Activated CD4-positive, alpha-beta memory T cell treated with anti-CD3 and anti-CD28 coated beads, Interleukin-2, amount 10 ng/mL, durations not matched to agents 7 days and 5 days (primary cell): ENCODE data around the gene HSP90AB1. TPM values are rescaled to one million over a fixed set of nuclear protein-coding genes. Genes with fewer than 3 reads are reported as not detected.

ENCODE experiments used
- CTCF ChIA-PET: fragments of 350-600 bp; sonication (Branson Sonifier 250); formaldehyde crosslinking; loops from one replicate; lab custom pipeline; 2021; ENCODE audit warnings: antibody characterized with exemption, inconsistent platforms; lab: Charles Lee
- POLR2A ChIA-PET: fragments of 350-600 bp; sonication (Branson Sonifier 250); formaldehyde crosslinking; loops from one replicate; lab custom pipeline; 2021; ENCODE audit warnings: antibody characterized with exemption; lab: Charles Lee
- DNase-seq: peaks from one replicate; pipeline ENCODE4 v3.0.0-alpha.2; 2020
- H3K27ac Mint-ChIP-seq: one replicate; pipeline ENCODE4 v1.8.0; 2021; ENCODE audit warnings: mild to moderate bottlenecking, mixed read lengths
- H3K27me3 Mint-ChIP-seq: one replicate; pipeline ENCODE4 v1.8.0; 2021; ENCODE audit warnings: mixed read lengths
- H3K36me3 Mint-ChIP-seq: one replicate; pipeline ENCODE4 v1.8.0; 2021; ENCODE audit warnings: low read depth, mixed read lengths
- H3K4me1 Mint-ChIP-seq: one replicate; pipeline ENCODE4 v1.8.0; 2021; ENCODE audit warnings: mixed read lengths
- H3K4me3 Mint-ChIP-seq: one replicate; pipeline ENCODE4 v1.8.0; 2021; ENCODE audit warnings: mild to moderate bottlenecking, mixed read lengths
- H3K9me3 Mint-ChIP-seq: one replicate; pipeline ENCODE4 v1.8.0; 2021; ENCODE audit warnings: mixed read lengths
- total RNA-seq, 2 experiments: library from RNA; stranded (reverse); gene quantifications; one replicate each; pipeline ENCODE4 v1.2.3, GENCODE V29; 2021

Gene HSP90AB1
- total RNA-seq, 2 experiments from 2014 or later, result 478 to 479 TPM

- ChIA-PET POLR2A (interaction anchor here (1.1 to 1.9 kb wide), 2 partner anchors 8 to 9 kb away, joined by 4 to 5 read pairs; no protein-coding TSS in a partner anchor), CTCF (interaction anchor here (1.0 kb wide), 1 partner anchor 36 kb away, joined by 6 read pairs; the partner anchor contains the start of gene SLC35B2)
- H3K36me3 Mint-ChIP-seq, result no peaks in the 10 kb centered on the region
- peaks cover 60% of the 10 kb centered on the region for H3K27me3 Mint-ChIP-seq
- no peak overlapping the region for H3K27ac Mint-ChIP-seq
- no peaks in the 10 kb centered on the region for H3K9me3 Mint-ChIP-seq
- no peak overlapping the region for H3K4me3 Mint-ChIP-seq
- H3K4me1 Mint-ChIP-seq, result peaks cover 2% of the 10 kb centered on the region
- DNase-seq, result no peak
Measured at GRCh38 chr6:44292661-44293365, 45.9 kb downstream of the HSP90AB1 start.

DNA sequence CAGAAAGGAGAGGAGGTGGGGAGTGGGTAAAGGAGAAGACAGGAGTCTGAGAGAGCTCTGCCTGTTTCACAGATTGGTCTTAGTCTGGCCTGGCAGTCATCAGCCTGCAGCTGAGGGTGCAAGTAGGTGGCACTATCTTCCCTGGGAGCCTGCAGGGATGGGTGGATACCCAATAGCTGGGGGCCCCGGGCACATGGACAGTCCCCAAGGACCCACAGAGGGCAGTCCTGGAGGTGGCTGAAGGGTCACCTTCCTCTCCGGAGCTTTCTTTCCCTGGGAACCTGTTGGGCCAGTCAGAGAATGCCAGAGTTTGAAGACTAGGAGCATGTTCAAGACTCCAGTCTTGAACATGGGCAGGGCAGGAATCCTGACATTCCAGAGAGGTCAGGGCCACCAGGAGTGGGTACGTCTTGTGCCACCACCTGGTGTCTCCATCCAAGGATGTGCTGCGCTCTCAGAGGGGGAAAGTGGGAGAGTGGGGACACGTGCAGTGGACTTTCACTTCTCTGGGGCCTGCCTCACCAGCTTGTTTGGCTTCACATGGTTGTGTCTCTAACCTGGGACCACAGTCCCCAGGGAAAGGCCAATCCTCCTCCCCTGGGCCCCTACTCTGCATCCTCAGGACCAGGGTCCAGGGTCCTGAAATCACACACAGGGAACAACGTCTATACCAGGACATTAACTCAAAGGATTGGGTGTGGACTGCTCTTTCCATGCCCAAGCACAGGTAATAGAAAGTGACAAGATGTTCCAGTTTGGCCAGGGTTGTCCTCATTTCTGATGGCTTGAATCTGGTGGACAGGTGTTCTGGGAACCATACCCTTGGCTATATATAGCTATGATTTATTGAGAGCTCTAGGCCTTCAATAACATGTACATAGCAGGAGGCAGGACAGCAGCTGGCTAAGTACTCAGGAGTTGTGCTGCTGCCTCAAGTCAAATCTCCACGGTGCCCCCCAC is 48.2 kb downstream of the HSP90AB1 start:
- ChIA-PET CTCF (interaction anchor here (0.5 to 1.7 kb wide), 4 partner anchors 10 to 115 kb away, joined by 3 to 6 read pairs (median 6); partner anchors contain the start of gene AARS2), POLR2A (interaction anchor here (1.1 to 2.8 kb wide), 3 partner anchors 10 to 19 kb away, joined by 4 to 13 read pairs (median 6); partner anchors contain the start of gene AARS2)
- no peaks in the 10 kb centered on the region for H3K9me3 Mint-ChIP-seq
- no peak for DNase-seq
- peaks cover 58% of the 10 kb centered on the region for H3K27me3 Mint-ChIP-seq
- peaks cover 4% of the 10 kb centered on the region for H3K36me3 Mint-ChIP-seq
- H3K4me3 Mint-ChIP-seq, result no peak overlapping the region
- no peak overlapping the region for H3K27ac Mint-ChIP-seq
- H3K4me1 Mint-ChIP-seq, result peaks cover 6% of the 10 kb centered on the region

GRCh38 chr6:44297063-44298038 is 50.5 kb downstream of the HSP90AB1 start:
- POLR2A ChIA-PET, result interaction anchor here (0.9 to 2.8 kb wide), 3 partner anchors 10 to 50 kb away, joined by 4 to 13 read pairs (median 5); partner anchors contain the start of genes AARS2 and HSP90AB1
- Mint-ChIP-seq H3K9me3 (no peaks in the 10 kb centered on the region), H3K27ac (no peak overlapping the region), H3K27me3 (peaks cover 42% of the 10 kb centered on the region), H3K36me3 (peaks cover 22% of the 10 kb centered on the region), H3K4me3 (peak overlapping the region; percentile 4), H3K4me1 (peaks cover 6% of the 10 kb centered on the region)
- peak; percentile 51 for DNase-seq
- CTCF ChIA-PET, result interaction anchor here (1.6 to 2.3 kb wide), 2 partner anchors 12 to 15 kb away, joined by 3 to 5 read pairs; partner anchors contain the start of gene AARS2

- ChIA-PET POLR2A (interaction anchor here (1.3 kb wide), 1 partner anchor 51 kb away, joined by 4 read pairs; the partner anchor contains the start of gene HSP90AB1), CTCF (interaction anchor here (0.9 to 2.4 kb wide), 4 partner anchors 8 to 30 kb away, joined by 3 to 14 read pairs (median 4); partner anchors contain the start of gene AARS2)
- H3K36me3 Mint-ChIP-seq, result peaks cover 25% of the 10 kb centered on the region
- H3K9me3 Mint-ChIP-seq, result no peaks in the 10 kb centered on the region
- no peak overlapping the region for H3K4me3 Mint-ChIP-seq
- H3K4me1 Mint-ChIP-seq, result peaks cover 6% of the 10 kb centered on the region
- DNase-seq, result no peak
- peaks cover 39% of the 10 kb centered on the region for H3K27me3 Mint-ChIP-seq
- no peak overlapping the region for H3K27ac Mint-ChIP-seq
Measured at GRCh38 chr6:44298055-44298803, 51.3 kb downstream of the HSP90AB1 start.

- Mint-ChIP-seq H3K27ac (no peak overlapping the region), H3K4me1 (peaks cover 6% of the 10 kb centered on the region), H3K9me3 (no peaks in the 10 kb centered on the region), H3K4me3 (no peak overlapping the region), H3K27me3 (peaks cover 37% of the 10 kb centered on the region), H3K36me3 (peaks cover 30% of the 10 kb centered on the region)
- DNase-seq, result no peak
- CTCF ChIA-PET, result interaction anchor here (0.9 to 2.4 kb wide), 4 partner anchors 8 to 30 kb away, joined by 3 to 14 read pairs (median 4); partner anchors contain the start of gene AARS2
- POLR2A ChIA-PET, result interaction anchor here (0.6 to 1.3 kb wide), 3 partner anchors 12 to 85 kb away, joined by 3 to 5 read pairs (median 4); partner anchors contain the start of gene HSP90AB1
Measured at GRCh38 chr6:44298864-44299263, 52.0 kb downstream of the HSP90AB1 start.

- H3K36me3 Mint-ChIP-seq, result peaks cover 32% of the 10 kb centered on the region
- no peak overlapping the region for H3K27ac Mint-ChIP-seq
- ChIA-PET POLR2A (interaction anchor here (1.9 kb wide), 1 partner anchor 8 kb away, joined by 5 read pairs; no protein-coding TSS in a partner anchor), CTCF (interaction anchor here (2.4 kb wide), 1 partner anchor 32 kb away, joined by 14 read pairs; no protein-coding TSS in a partner anchor)
- H3K4me3 Mint-ChIP-seq, result no peak overlapping the region
- no peak for DNase-seq
- H3K27me3 Mint-ChIP-seq, result peaks cover 30% of the 10 kb centered on the region
- no peaks in the 10 kb centered on the region for H3K9me3 Mint-ChIP-seq
- H3K4me1 Mint-ChIP-seq, result peaks cover 6% of the 10 kb centered on the region
Measured at GRCh38 chr6:44300292-44300823, 53.5 kb downstream of the HSP90AB1 start.

- POLR2A ChIA-PET, result interaction anchor here (1.9 kb wide), 1 partner anchor 9 kb away, joined by 5 read pairs; no protein-coding TSS in a partner anchor
- Mint-ChIP-seq H3K4me3 (no peak overlapping the region), H3K36me3 (peaks cover 38% of the 10 kb centered on the region), H3K27me3 (peaks cover 25% of the 10 kb centered on the region), H3K4me1 (peaks cover 6% of the 10 kb centered on the region), H3K9me3 (no peaks in the 10 kb centered on the region), H3K27ac (no peak overlapping the region)
- CTCF ChIA-PET, result no interaction called here
- DNase-seq, result no peak
Measured at GRCh38 chr6:44301106-44301505, 54.2 kb downstream of the HSP90AB1 start.

DNA sequence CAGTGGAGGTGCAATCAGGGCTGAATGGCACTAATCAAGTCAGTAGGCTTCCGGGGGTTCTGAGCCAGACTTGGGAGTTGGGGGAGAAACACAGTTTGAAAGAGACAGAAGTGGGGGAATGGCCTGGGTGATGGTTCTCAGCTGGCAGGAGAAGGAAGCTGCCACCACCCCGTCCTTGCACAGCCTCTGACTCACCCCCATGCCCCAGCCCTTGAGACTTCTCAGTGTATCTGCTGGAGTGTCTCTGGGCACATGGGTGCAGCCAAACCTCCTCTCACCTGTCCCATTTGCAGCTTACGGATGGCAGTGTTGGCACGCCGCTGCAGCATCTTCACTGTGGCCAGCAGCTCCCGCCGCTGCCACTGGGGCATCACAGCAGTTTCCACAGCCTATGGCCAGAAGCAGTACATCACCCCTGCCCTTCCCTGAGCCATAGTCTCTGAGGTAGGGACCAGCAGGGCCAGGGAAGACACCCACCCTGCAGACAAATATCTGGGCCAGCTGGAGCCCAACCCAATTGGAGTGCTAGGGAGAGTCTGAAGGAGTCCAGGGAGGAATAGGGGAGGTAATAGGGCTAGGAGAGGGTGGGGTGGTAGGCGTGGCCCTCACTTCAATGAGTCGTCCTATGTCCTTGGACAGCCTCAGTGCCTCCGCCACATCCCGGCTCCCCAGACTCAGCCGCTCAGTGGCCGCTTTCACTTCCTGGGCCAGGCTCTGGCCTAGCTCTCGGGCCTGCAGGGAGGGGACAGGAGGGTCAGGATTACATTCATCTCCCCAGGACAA is 55.1 kb downstream of the HSP90AB1 start:
- CTCF ChIA-PET, result interaction anchor here (3.6 kb wide), 1 partner anchor 10 kb away, joined by 14 read pairs; the partner anchor contains the start of gene AARS2
- Mint-ChIP-seq H3K27me3 (peaks cover 17% of the 10 kb centered on the region), H3K27ac (no peak overlapping the region), H3K9me3 (no peaks in the 10 kb centered on the region), H3K4me1 (peaks cover 6% of the 10 kb centered on the region), H3K36me3 (peaks cover 38% of the 10 kb centered on the region), H3K4me3 (no peak overlapping the region)
- DNase-seq, result no peak
- POLR2A ChIA-PET, result interaction anchor here (1.0 to 1.9 kb wide), 2 partner anchors 10 to 11 kb away, joined by 3 to 5 read pairs; partner anchors contain the start of gene AARS2

GRCh38 chr6:44302856-44303255 is 56.0 kb downstream of the HSP90AB1 start:
- H3K36me3 Mint-ChIP-seq, result peaks cover 38% of the 10 kb centered on the region
- peaks cover 12% of the 10 kb centered on the region for H3K27me3 Mint-ChIP-seq
- ChIA-PET POLR2A (interaction anchor here (2.8 kb wide), 1 partner anchor 10 kb away, joined by 12 read pairs; the partner anchor contains the start of gene AARS2), CTCF (interaction anchor here (1.1 to 4.1 kb wide), 4 partner anchors 9 to 36 kb away, joined by 3 to 36 read pairs (median 8); partner anchors contain the start of gene AARS2)
- no peak overlapping the region for H3K27ac Mint-ChIP-seq
- no peaks in the 10 kb centered on the region for H3K9me3 Mint-ChIP-seq
- H3K4me3 Mint-ChIP-seq, result no peak overlapping the region
- peaks cover 3% of the 10 kb centered on the region for H3K4me1 Mint-ChIP-seq
- no peak for DNase-seq
